Smooth muscle cell (in vitro differentiated cells): ENCODE data around the gene SGSM2. TPM values are rescaled to one million over a fixed set of nuclear protein-coding genes. Genes with fewer than 3 reads are reported as not detected.

Experiments used
- DNase-seq: peaks from one replicate; lab custom pipeline; 2025; ENCODE audit not compliant: unreplicated experiment; lab: John Stamatoyannopoulos, UW
- H2AFZ ChIP-seq: fragments of 200-600 bp; sonication (generic); 2 replicates; pipeline ENCODE4 v1.6.0; 2016; ENCODE audit warnings: antibody characterized with exemption, low read depth, mild to moderate bottlenecking
- H3F3A ChIP-seq: fragments of 200-600 bp; sonication (generic); 2 replicates; pipeline ENCODE4 v1.6.0; 2017; ENCODE audit warnings: antibody characterized with exemption, low read depth
- H3K27ac ChIP-seq: fragments of 200-600 bp; sonication (generic); 2 replicates; pipeline ENCODE4 v1.5.1; 2016; ENCODE audit warnings: low read depth, mild to moderate bottlenecking
- H3K27me3 ChIP-seq: fragments of 200-600 bp; sonication (generic); 2 replicates; pipeline ENCODE4 v1.6.1; 2016; ENCODE audit warnings: low read depth, mild to moderate bottlenecking
- H3K36me3 ChIP-seq: fragments of 200-600 bp; sonication (generic); 2 replicates; pipeline ENCODE4 v1.5.1; 2016; ENCODE audit warnings: low read depth
- H3K4me1 ChIP-seq: fragments of 200-600 bp; sonication (generic); 2 replicates; pipeline ENCODE4 v1.5.1; 2016; ENCODE audit warnings: low read depth
- H3K4me2 ChIP-seq: fragments of 200-600 bp; sonication (generic); 2 replicates; pipeline ENCODE4 v1.6.0; 2016; ENCODE audit warnings: mild to moderate bottlenecking
- H3K4me3 ChIP-seq: fragments of 200-600 bp; sonication (generic); 2 replicates; pipeline ENCODE4 v1.5.1; 2016; ENCODE audit warnings: mild to moderate bottlenecking
- H3K79me2 ChIP-seq: fragments of 200-600 bp; sonication (generic); 2 replicates; pipeline ENCODE4 v1.6.0; 2016; ENCODE audit warnings: low read depth, mild to moderate bottlenecking
- H3K9ac ChIP-seq: fragments of 200-600 bp; sonication (generic); 2 replicates; pipeline ENCODE4 v1.6.0; 2016; ENCODE audit warnings: low read depth
- H3K9me3 ChIP-seq: fragments of 200-600 bp; sonication (generic); replicated peaks from 2 replicates; pipeline ENCODE4 v1.5.1; 2016; ENCODE audit warnings: low read depth
- H4K20me1 ChIP-seq: fragments of 200-600 bp; sonication (generic); 2 replicates; pipeline ENCODE4 v1.6.0; 2016; ENCODE audit warnings: low read depth
- WGBS: methylation state at CpG from one replicate; pipeline ENCODE4 v1.1.7; 2016; ENCODE audit warnings: low lambda C conversion rate; 5-methylcytosine and 5-hydroxymethylcytosine counted together
- polyA plus RNA-seq: library from polyadenylated mRNA; unstranded; fragments of >200 nt; fragmentation: Nextera tagmentation; extraction: Ambion mirVana; gene quantifications from 2 replicates; pipeline ENCODE4 v1.2.1, GENCODE V29; 2016
- total RNA-seq: library from RNA; depleted of rRNA; stranded (reverse); fragments of >200 nt; gene quantifications from 2 replicates; pipeline ENCODE4 v1.2.3, GENCODE V29; 2014
- TF ChIP-seq, protein P1 (sequence below): fragments of 200-600 bp; sonication (generic); IDR thresholded peaks from 2 replicates; pipeline ENCODE4 v1.5.1; 2017; ENCODE audit warnings: borderline replicate concordance, mild to moderate bottlenecking, antibody characterized with exemption; ENCODE audit not compliant: insufficient read depth, poor library complexity, severe bottlenecking

SGSM2 gene
- total and polyA plus RNA-seq, 2 experiments from 2014 or later = 20.8 to 26.9 TPM

DNA sequence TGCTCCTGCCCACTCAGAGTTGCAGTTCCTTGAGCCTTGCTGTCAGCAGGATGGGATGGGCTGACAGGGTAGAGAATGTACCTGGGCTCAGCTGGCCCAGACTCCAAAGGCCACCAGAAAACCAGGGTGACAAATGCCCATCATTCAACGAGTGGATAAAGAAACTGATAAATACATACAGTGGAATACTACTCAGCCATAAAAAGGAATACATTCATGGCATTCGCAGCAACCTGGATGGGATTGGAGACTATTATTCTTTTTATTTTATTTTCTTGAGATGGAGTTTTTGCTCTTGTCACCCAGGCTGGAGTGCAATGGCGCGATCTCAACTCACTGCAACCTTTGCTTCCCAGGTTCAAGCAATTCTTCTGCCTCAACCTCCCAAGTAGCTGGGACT lies 19.9 kb downstream of the SGSM2 start:
- H3K4me2 ChIP-seq = no peak overlapping the region
- H3F3A ChIP-seq = no peaks in the 10 kb centered on the region
- no peaks in the 10 kb centered on the region for H3K9me3 ChIP-seq
- H3K27me3 ChIP-seq = no peaks in the 10 kb centered on the region
- H3K79me2 ChIP-seq = no peaks in the 10 kb centered on the region
- TF ChIP-seq, protein P1, sequence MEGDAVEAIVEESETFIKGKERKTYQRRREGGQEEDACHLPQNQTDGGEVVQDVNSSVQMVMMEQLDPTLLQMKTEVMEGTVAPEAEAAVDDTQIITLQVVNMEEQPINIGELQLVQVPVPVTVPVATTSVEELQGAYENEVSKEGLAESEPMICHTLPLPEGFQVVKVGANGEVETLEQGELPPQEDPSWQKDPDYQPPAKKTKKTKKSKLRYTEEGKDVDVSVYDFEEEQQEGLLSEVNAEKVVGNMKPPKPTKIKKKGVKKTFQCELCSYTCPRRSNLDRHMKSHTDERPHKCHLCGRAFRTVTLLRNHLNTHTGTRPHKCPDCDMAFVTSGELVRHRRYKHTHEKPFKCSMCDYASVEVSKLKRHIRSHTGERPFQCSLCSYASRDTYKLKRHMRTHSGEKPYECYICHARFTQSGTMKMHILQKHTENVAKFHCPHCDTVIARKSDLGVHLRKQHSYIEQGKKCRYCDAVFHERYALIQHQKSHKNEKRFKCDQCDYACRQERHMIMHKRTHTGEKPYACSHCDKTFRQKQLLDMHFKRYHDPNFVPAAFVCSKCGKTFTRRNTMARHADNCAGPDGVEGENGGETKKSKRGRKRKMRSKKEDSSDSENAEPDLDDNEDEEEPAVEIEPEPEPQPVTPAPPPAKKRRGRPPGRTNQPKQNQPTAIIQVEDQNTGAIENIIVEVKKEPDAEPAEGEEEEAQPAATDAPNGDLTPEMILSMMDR = no peak
- 98% methylated on average over 4 of the region's 4 CpGs for WGBS
- peaks cover 16% of the 10 kb centered on the region for H4K20me1 ChIP-seq
- DNase-seq = no peak
- H3K27ac ChIP-seq = no peak overlapping the region
- H3K9ac ChIP-seq = no peak overlapping the region
- H2AFZ ChIP-seq = no peak overlapping the region
- no peaks in the 10 kb centered on the region for H3K36me3 ChIP-seq
- no peak overlapping the region for H3K4me3 ChIP-seq
- H3K4me1 ChIP-seq = no peaks in the 10 kb centered on the region

DNA sequence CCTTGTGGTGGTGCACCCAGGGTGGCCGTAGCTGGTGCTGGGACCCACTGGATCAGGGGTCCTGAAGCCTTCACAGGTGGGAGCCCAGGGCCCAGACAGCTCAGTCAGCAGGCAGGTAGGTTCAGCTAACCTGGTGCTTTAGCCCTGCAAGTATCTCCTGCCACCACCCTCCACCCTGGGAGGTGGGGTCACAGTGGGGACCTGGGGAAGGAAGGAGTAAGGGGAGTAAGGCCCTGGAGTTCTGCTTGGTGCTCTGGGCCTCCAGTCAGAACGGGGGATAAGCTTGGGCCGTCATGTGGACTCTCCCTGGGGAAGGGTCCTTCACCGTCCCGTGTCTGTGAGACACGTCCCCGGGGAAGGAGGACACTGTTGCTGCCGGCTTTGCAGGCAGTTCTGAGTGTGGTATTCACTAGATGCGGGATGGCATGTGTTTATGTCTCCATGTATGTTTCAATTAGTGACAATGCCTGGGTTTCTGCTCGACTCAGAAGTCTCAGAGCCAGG lies 20.7 kb downstream of the SGSM2 start:
- DNase-seq = no peak
- Histone ChIP-seq H3K4me1 (no peaks in the 10 kb centered on the region), H3K9me3 (no peaks in the 10 kb centered on the region), H3K27me3 (no peaks in the 10 kb centered on the region), H2AFZ (no peak overlapping the region), H3K36me3 (no peaks in the 10 kb centered on the region), H3K4me2 (no peak overlapping the region), H3K9ac (no peak overlapping the region), H3F3A (no peaks in the 10 kb centered on the region), H4K20me1 (peaks cover 15% of the 10 kb centered on the region), H3K79me2 (no peaks in the 10 kb centered on the region), H3K27ac (no peak overlapping the region), H3K4me3 (no peak overlapping the region)
- TF ChIP-seq, protein P1 = no peak
- WGBS = 87% methylated on average over 10 of the region's 10 CpGs

DNA sequence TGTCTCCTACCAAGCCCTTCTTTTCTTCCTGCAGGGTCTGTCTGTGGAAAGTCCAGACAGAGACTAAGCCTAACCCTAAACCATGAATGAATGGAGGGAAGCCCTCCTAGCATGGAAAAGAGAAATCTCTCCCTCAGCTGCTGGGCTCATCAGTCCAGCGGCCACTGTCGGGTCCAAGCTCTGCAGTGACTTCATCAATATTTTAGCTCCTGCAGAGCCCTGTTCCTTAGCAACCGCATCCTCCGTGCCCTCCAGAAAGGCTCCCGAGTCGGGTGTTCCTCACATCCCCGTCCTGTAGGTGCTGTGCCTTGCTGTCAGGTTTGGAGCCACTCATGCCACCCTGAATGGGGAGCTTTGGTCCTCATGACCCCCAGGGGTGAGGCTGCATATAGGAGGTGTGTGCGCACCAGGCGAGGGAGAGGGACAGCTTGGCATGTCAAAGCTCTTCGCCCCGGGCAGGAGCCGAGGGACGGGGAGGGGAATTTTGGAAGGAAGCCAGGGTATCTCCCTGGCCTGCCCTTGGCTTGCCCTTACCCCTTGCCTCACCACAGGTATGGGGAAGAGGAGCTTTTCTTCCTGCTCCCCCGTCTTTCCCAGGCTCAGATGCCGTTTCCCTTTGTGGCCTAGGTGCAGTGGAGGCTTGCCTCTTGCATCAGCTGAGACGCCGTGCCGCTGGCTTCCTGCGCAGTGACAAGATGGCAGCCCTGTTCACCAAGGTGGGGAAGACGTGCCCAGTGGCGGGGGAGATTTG lies 23.9 kb downstream of the SGSM2 start:
- Histone ChIP-seq H3F3A (no peaks in the 10 kb centered on the region), H3K79me2 (no peaks in the 10 kb centered on the region), H3K27ac (no peak overlapping the region), H3K4me1 (no peaks in the 10 kb centered on the region), H3K4me2 (no peak overlapping the region), H4K20me1 (peaks cover 11% of the 10 kb centered on the region), H2AFZ (no peak overlapping the region), H3K4me3 (no peak overlapping the region), H3K9me3 (no peaks in the 10 kb centered on the region), H3K27me3 (no peaks in the 10 kb centered on the region), H3K36me3 (no peaks in the 10 kb centered on the region), H3K9ac (no peak overlapping the region)
- DNase-seq = no peak
- TF ChIP-seq, protein P1 = no peak
- WGBS = 93% methylated on average over 21 of the region's 21 CpGs

GRCh38 chr17:2362016-2362415 lies 24.7 kb downstream of the SGSM2 start:
- Histone ChIP-seq H3K9me3 (no peaks in the 10 kb centered on the region), H3K36me3 (no peaks in the 10 kb centered on the region), H3F3A (no peaks in the 10 kb centered on the region), H3K79me2 (no peaks in the 10 kb centered on the region), H2AFZ (no peak overlapping the region), H3K4me3 (no peak overlapping the region), H3K27ac (no peak overlapping the region), H3K4me1 (no peaks in the 10 kb centered on the region), H3K4me2 (no peak overlapping the region), H4K20me1 (peaks cover 10% of the 10 kb centered on the region), H3K27me3 (no peaks in the 10 kb centered on the region), H3K9ac (no peak overlapping the region)
- TF ChIP-seq, protein P1 = no peak
- WGBS = 97% methylated on average over 11 of the region's 20 CpGs
- no peak for DNase-seq
